ENCODE data around the gene KIF19.

DNA sequence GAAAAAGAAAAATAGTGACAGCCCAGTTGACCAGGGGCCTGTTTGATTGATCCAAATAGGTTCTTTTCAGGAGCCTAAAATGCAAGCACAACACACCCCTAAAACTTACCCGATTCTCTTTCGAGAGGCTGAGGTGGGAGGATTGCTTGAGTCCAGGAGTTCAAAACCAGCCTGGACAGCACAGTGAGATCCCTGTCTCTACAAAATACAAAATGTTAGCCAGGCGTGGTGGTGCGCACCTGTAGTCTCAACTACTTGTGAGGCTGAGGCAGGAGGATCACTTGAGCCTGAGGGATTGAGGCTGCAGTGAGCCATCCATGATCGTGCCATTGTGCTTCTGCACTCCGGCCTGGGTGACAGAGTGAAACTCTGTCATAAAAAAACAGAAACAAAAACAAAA, 1.5 kb upstream of the KIF19 start:
- TF ChIP-seq, protein P1, sequence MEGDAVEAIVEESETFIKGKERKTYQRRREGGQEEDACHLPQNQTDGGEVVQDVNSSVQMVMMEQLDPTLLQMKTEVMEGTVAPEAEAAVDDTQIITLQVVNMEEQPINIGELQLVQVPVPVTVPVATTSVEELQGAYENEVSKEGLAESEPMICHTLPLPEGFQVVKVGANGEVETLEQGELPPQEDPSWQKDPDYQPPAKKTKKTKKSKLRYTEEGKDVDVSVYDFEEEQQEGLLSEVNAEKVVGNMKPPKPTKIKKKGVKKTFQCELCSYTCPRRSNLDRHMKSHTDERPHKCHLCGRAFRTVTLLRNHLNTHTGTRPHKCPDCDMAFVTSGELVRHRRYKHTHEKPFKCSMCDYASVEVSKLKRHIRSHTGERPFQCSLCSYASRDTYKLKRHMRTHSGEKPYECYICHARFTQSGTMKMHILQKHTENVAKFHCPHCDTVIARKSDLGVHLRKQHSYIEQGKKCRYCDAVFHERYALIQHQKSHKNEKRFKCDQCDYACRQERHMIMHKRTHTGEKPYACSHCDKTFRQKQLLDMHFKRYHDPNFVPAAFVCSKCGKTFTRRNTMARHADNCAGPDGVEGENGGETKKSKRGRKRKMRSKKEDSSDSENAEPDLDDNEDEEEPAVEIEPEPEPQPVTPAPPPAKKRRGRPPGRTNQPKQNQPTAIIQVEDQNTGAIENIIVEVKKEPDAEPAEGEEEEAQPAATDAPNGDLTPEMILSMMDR (conservative IDR thresholded peaks at IDR 0.05; ENCODE audit: low read depth, low read length) = no peak
- TF ChIP-seq, protein P2, sequence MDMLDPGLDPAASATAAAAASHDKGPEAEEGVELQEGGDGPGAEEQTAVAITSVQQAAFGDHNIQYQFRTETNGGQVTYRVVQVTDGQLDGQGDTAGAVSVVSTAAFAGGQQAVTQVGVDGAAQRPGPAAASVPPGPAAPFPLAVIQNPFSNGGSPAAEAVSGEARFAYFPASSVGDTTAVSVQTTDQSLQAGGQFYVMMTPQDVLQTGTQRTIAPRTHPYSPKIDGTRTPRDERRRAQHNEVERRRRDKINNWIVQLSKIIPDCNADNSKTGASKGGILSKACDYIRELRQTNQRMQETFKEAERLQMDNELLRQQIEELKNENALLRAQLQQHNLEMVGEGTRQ (IDR thresholded peaks at IDR 0.05; ENCODE audit: low read depth, low read length) = no peak
- no peak for TF ChIP-seq POLR2A (IDR thresholded peaks at IDR 0.05; ENCODE audit: low read depth, low read length)
- no peak for TF ChIP-seq RAD21 (IDR thresholded peaks at IDR 0.05; ENCODE audit: low read length)
- no peak for TF ChIP-seq SMC3 (IDR thresholded peaks at IDR 0.05; ENCODE audit: low read depth, low read length)
